Ovary (tissue), 9 donors: ENCODE measurements around the gene CDHR2. TPM values are rescaled to one million over a fixed set of nuclear protein-coding genes. Genes with fewer than 3 reads are reported as not detected.

Experiments used
- DNase-seq, 5 donors: peaks; one replicate each; pipeline ENCODE4 v3.0.0-alpha.2; 2019 to 2020
- H3K27ac ChIP-seq, 2 donors: fragments of 200-600 bp; one replicate each; pipeline versions ENCODE4 v1.5.1 to v1.8.0; 2019 to 2022
- H3K27me3 ChIP-seq: fragments of 200-600 bp; one replicate; pipeline ENCODE4 v1.8.0; 2022
- H3K36me3 ChIP-seq: fragments of 200-600 bp; sonication (generic); one replicate; pipeline ENCODE4 v1.5.1; 2019
- H3K4me1 ChIP-seq: one replicate; pipeline ENCODE4 v1.8.1; 2013; ENCODE audit warnings: mild to moderate bottlenecking, moderate library complexity; ENCODE audit not compliant: insufficient read depth
- H3K4me3 ChIP-seq: fragments of 200-600 bp; sonication (generic); one replicate; pipeline ENCODE4 v1.5.1; 2017
- H3K9me3 ChIP-seq, 2 donors: fragments of 200-600 bp in 1 of 2; sonication (generic) in 1 of 2; one replicate each; pipeline versions ENCODE4 v1.5.1 to v1.8.1; 2013 to 2019; ENCODE audit warnings: mild to moderate bottlenecking in 1 of 2, moderate library complexity in 1 of 2
- CTCF ChIP-seq, 3 donors: fragments of 450-650 bp in 2 of 3; fragments of 200-600 bp in 1 of 3; IDR thresholded peaks; one replicate each; pipeline versions ENCODE4 v1.5.1 to v1.8.0; 2016 to 2022; ENCODE audit warnings: antibody characterized with exemption in 3 of 3, mild to moderate bottlenecking in 1 of 3
- EP300 ChIP-seq: sonication (generic); formaldehyde crosslinking; IDR thresholded peaks from one replicate; pipeline ENCODE4 v1.6.1; 2017; ENCODE audit warnings: antibody characterized with exemption
- POLR2A ChIP-seq: fragments of 450-650 bp; IDR thresholded peaks from one replicate; pipeline ENCODE4 v1.6.1; 2017; ENCODE audit warnings: antibody characterized with exemption, mild to moderate bottlenecking, moderate library complexity
- WGBS, 3 donors: extraction: QIAGEN DNeasy Blood & Tissue Kit in 1 of 3; methylation state at CpG; one replicate each; pipeline versions ENCODE4 v1.1.5 to v1.1.7; 2013 to 2017; 5-methylcytosine and 5-hydroxymethylcytosine counted together
- intact Hi-C, 4 donors: fragments of 100-400 bp; cut with DNase I; formaldehyde crosslinking; loops; one replicate each; pipeline versions ENCODE4 v1.11.0 to v1.15.1; 2022 to 2023
- polyA plus RNA-seq, 2 donors: library from polyadenylated mRNA; stranded (reverse); fragments of 200-250 nt in 1 of 2; fragments of 350-450 nt in 1 of 2; fragmentation: Illumina TruSeq in 1 of 2; extraction: RNeasy Lipid Tissue Mini Kit (QIAGEN cat#74804) in 1 of 2; gene quantifications; one replicate each; pipeline ENCODE4 v1.2.3, GENCODE V29; 2013 to 2014
- total RNA-seq, 7 donors: library from RNA; depleted of rRNA in 2 of 7; stranded (reverse); fragments of >200 nt in 2 of 7; fragmentation: NEBNext Ultra II Directional in 3 of 7; extraction: Animal tissue kit (Norgen Biotek cat#: 25700) in 3 of 7; gene quantifications; one replicate each; pipeline versions ENCODE4 v1.1.0 to v1.2.4, GENCODE V29; 2016 to 2023
- donor health status: DM: no; HTN: no; CAD: no; lungs with moderate emphysema.
- donor health status: DM: no; HTN: no; CAD: no.
- donor health status: Bipolar disorder and iron deficiency.
- donor health status: DM: yes; HTN: yes; CAD: no.
- donor health status: DM: no; HTN: no; CAD: no.
- donor health status: DM: yes; HTN: yes; CAD: no.

CDHR2 gene
- total and polyA plus RNA-seq, 9 donors: 0.10 to 2.0 (median 0.20) TPM; not detected in 6

- intact Hi-C loops: no loop called here
- Histone ChIP-seq H3K9me3 (no peaks in the 10 kb centered on the region), H3K4me3 (no peak overlapping the region), H3K27me3 (no peaks in the 10 kb centered on the region), H3K4me1 (no peaks in the 10 kb centered on the region), H3K36me3 (no peaks in the 10 kb centered on the region), H3K27ac (no peak overlapping the region)
- TF ChIP-seq EP300 (no peak), CTCF (IDR thresholded peaks at IDR 0.05) (no peak), POLR2A (no peak)
- 75 to 87% (median 78%) methylated on average over 3 of the region's 3 CpGs for WGBS, 3 donors
- DNase-seq: no peak
Observed at GRCh38 chr5:176561259-176561658, 12.1 kb downstream of the CDHR2 start.

- Histone ChIP-seq H3K4me3 (no peak overlapping the region), H3K9me3 (no peaks in the 10 kb centered on the region), H3K27ac (no peak overlapping the region), H3K27me3 (no peaks in the 10 kb centered on the region), H3K4me1 (no peaks in the 10 kb centered on the region), H3K36me3 (no peaks in the 10 kb centered on the region)
- DNase-seq: no peak
- TF ChIP-seq POLR2A (no peak), EP300 (no peak), CTCF (IDR thresholded peaks at IDR 0.05) (no peak)
- intact Hi-C loops: no loop called here
- 25 to 35% (median 29%) methylated on average over 10 of the region's 10 CpGs for WGBS, 3 donors
Observed at GRCh38 chr5:176562189-176562588, 13.0 kb downstream of the CDHR2 start.

- no peaks in the 10 kb centered on the region for H3K27me3 ChIP-seq
- WGBS, 3 donors: 64 to 80% (median 77%) methylated on average over 10 of the region's 10 CpGs
- no peak overlapping the region for H3K4me3 ChIP-seq
- H3K4me1 ChIP-seq: no peaks in the 10 kb centered on the region
- no peaks in the 10 kb centered on the region for H3K9me3 ChIP-seq
- TF ChIP-seq CTCF (IDR thresholded peaks at IDR 0.05) (no peak), POLR2A (no peak), EP300 (no peak)
- no peak overlapping the region for H3K27ac ChIP-seq
- no peak for DNase-seq
- intact Hi-C loops: no loop called here
- H3K36me3 ChIP-seq: no peaks in the 10 kb centered on the region
Observed at GRCh38 chr5:176564002-176564401, 14.9 kb downstream of the CDHR2 start.

- H3K4me1 ChIP-seq: no peaks in the 10 kb centered on the region
- 16 to 23% (median 19%) methylated on average over 6 of the region's 6 CpGs for WGBS, 3 donors
- no peaks in the 10 kb centered on the region for H3K27me3 ChIP-seq
Observed at GRCh38 chr5:176565760-176566288, 16.7 kb downstream of the CDHR2 start.

More at GRCh38 chr5:176565760-176566288, 16.7 kb downstream of the CDHR2 start:
- Histone ChIP-seq H3K27ac (no peak overlapping the region), H3K36me3 (no peaks in the 10 kb centered on the region), H3K9me3 (no peaks in the 10 kb centered on the region), H3K4me3 (no peak overlapping the region)
- no peak for DNase-seq
- TF ChIP-seq POLR2A (no peak), EP300 (no peak), CTCF (IDR thresholded peaks at IDR 0.05) (no peak)
- intact Hi-C loops: no loop called here
